Hippocampal formation (tissue), 2 donors: ENCODE measurements around the gene RAPGEF6.
A peak's percentile ranks its signal among the peaks of the same experiment; 100 is the strongest.
"Not testable (repeated sequence)": the region's sequence is repeated elsewhere in the genome, so short reads cannot be mapped to it uniquely, and the experiment has no call there.

Experiments
- DNase-seq, 2 donors: peaks; one replicate each; lab custom pipeline; 2025; lab: John Stamatoyannopoulos, UW

RAPGEF6 gene

DNA sequence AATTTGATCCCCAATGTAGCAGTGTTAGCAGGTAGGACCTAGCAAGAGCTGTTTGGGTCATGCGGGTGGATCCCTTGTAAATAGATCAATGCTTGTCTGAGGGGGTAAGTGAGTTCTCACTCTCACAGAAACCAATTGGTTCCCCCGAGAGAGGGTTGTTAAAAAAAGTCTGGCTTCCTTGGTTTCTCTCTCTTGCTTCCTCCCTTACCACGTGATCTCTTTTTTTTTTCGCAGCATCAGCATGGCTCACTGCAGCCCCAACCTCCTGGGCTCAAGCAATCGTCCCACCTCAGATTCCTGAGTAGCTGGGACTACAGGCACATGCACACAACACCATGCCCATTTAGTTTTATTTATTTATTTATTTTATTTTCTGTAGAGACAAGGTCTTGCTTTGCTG lies 26.4 kb downstream of the RAPGEF6 start:
- DNase-seq, result no peak

DNA sequence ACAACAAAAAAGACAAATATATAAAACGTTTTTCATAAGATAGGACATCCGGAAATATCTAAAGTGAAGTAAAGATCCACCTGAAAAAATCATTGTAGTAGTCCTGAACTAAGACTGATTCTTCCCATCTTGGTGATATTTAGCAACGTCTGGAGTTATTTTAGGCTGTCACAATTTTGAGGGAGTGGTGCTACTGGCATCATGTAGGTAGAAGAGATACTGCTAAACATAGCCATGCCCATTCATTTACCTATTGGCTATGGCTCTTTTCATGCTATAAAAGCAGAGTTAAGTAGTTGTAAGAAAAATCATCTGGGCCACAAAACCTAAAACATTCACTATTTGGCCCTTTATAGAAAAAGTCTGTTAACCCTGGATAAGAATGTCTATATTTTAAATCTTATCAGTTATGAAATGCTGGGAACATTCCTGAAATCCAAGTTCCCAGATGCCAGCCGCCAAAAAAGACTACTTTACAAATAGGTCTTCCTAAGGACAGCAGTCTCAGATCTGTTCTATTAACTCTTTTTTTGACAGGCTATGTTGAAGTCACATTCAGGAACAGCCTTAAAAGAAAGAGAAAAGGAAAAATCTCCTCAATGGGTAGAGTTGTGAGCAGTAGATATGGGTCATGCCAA lies 27.0 kb downstream of the RAPGEF6 start:
- no peak for DNase-seq

- DNase-seq, result no peak
Observed at GRCh38 chr5:131607418-131607817, 27.6 kb downstream of the RAPGEF6 start.

DNA sequence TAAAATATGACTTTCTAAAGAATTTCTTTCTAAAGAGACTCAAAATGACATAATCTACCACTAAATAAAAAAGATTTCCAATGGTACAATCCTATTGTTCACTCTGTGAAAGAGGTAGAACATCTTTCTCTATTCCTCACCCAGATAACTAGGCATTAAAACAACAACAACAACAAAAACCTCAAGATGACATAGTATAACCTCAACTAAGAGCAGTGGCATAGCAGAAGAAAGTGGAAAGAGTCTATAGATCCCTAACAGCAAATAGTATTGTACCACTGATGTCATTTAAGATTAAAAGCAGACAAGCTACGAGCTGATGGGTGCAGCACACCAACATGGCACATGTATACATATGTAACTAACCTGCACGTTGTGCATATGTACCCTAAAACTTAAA lies 29.9 kb downstream of the RAPGEF6 start:
- no peak for DNase-seq

DNA sequence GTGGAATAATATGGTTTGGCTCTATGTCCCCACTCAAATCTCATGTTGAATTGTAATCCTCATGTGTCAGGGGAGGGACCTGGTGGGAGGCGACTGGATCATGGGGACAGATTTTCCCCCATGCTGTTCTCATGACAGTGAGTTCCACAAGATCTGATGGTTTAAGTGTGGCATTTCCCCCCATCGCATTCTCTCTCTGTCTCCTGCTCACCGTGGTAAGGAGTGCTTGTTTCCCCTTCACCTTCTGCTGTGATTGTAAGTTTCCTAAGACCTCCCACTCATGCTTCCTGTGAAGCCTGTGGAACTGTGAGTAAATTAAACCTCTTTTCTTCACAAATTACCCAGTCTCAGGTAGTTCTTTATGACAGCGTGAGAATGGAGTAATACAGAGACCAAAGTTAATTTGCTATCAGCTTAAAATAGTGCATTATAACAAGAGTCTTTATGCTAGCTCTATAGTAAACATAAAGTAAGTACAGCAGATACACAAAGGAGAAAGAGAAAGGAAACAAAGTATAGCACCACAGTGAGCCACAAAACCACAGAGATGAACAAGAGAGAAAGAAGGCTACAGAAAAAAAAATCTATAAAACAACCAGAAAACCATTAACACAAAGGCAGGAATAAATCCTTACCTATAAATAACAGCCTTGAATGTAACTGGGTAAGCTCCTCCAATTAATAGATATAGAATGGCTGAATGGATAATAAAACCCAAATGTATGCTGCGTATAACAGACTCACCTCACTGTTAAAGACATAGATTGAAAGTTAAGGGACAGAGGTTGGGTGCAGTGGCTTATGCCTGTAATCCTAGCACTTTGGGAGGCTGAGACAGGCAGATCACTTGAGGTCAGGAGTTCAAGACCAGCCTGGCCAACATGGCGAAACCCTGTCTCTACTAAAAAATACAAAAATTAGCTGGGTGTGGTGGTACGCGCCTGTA lies 39.7 kb downstream of the RAPGEF6 start:
- no peak for DNase-seq

- no peak for DNase-seq
Observed at GRCh38 chr5:131593921-131594320, 41.1 kb downstream of the RAPGEF6 start.

- DNase-seq, result not testable (repeated sequence)
Observed at GRCh38 chr5:131593436-131593835, 41.6 kb downstream of the RAPGEF6 start.

GRCh38 chr5:131589510-131590348 lies 45.3 kb downstream of the RAPGEF6 start:
- peak; percentile 25 to 76 for DNase-seq

DNA sequence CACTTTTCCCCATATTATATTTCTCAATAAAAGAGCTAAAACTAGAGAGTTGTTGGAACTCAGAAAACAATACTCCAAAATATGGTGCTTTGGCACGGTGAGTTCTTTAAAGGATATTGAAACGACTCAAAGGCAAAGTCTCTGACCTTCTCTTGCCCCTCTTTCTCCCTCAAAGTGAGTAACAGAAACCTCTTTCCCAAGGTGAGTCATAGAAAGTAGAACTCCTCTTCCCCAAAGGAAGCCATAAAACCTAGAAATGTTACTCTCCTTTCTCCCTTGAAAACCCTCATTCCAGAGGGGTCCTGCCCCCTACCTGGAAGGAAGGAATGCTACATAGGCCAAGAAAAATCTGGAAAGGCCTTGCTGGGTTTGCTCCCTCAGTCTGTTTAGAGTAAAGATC lies 47.5 kb downstream of the RAPGEF6 start:
- DNase-seq, result no peak

DNA sequence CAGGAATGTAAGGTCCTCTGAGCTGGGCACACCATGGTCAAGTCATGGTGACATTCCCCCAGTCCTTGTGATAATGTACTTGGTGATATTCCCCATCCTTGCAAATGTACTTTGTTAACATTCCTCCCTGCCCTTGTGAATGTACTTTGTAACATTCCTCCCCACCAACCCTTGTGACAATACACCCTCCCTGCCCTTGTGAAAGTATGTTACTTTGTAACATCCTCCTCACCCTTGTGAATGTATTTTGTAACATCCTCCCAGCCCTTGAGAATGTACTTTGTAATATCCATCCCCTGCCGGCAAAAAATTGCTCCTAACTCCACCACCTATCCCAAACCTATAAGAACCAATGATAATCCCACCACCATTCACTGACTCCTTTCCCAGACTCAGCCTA lies 53.3 kb downstream of the RAPGEF6 start:
- DNase-seq, result no peak

GRCh38 chr5:131579917-131580671 lies 54.9 kb downstream of the RAPGEF6 start:
- DNase-seq, result no peak

- no peak for DNase-seq
Observed at GRCh38 chr5:131575660-131576227, 59.3 kb downstream of the RAPGEF6 start.

DNA sequence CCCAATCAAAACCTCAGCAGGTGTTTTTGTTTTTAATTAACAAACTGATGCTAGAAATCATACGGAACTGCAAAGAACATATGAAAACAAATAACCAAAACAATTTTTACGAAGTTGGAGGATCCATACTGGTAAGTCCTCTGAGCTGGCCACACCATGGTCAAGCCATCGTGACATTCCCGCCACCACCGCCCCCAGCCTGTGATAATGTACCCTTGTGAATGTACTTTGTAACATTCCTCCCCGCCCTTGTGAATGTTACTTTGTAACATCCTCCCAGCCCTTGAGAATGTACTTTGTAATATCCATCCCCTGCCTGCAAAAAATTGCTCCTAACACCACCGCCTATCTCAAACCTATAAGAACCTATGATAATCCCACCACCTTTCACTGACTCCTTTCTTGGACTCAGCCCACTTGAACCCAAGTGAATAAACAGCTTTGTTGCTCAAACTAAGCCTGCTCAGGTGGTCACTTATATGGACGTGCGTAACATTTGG lies 63.3 kb downstream of the RAPGEF6 start:
- DNase-seq, result no peak

GRCh38 chr5:131570757-131571156 lies 64.3 kb downstream of the RAPGEF6 start:
- no peak for DNase-seq

DNA sequence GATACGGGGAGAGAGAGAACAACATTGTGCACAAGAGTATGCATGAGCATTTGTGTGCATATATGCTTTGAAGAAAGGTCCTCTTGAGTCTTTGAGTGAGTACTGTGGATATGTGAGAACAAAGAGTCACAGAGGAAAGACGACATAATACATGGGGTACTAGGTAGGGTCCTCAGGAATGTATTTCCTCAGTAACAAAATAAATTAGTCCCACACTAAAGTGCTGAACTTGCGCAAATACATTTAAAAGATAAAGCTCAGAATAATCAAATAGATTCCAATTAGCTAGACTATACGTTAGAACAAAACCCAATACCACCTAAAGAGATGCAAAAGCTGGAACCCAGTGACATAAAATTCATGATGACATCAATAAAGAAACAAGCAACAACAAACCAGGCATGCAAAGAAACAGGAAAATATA lies 70.8 kb downstream of the RAPGEF6 start:
- DNase-seq, result no peak

GRCh38 chr5:131563434-131564228 lies 71.4 kb downstream of the RAPGEF6 start:
- DNase-seq, result no peak

- DNase-seq, result no peak
Observed at GRCh38 chr5:131550606-131551005, 84.4 kb downstream of the RAPGEF6 start.

DNA sequence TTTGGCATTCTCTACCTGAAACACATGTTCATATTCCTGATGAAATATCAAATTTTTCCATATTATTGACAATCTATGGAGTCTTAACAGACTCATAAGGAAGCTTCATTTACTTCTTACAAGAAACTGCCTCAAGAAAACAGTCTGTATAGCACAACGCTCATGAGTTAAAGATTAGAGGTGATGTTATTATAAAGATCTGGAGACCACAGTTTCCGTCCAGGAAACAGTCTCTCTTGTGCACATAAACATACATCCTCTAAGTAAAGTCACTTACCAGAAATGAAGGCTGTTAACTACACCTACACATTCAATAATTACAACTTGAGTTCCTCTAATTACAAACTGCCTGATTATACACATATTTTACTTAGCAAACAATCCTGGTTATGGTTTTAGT lies 86.9 kb downstream of the RAPGEF6 start:
- DNase-seq, result no peak

DNA sequence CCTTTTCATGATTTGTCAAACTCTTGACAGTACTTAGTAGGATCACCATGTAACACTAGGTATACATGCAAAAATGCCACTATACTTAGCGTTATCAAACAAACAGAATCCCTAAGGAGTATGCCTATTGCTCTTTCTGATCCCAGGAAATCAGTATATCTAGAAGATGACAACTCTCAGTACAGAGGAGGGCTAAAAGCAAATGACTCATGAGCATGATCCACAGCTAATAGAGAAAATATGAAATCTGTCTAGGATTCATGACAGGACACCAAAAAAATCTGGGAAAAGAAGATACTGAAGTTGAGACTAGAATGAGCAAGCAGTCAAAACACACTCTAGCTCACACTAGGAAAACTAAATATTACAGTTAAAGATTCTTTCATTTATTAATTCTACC lies 89.2 kb downstream of the RAPGEF6 start:
- DNase-seq, result no peak

DNA sequence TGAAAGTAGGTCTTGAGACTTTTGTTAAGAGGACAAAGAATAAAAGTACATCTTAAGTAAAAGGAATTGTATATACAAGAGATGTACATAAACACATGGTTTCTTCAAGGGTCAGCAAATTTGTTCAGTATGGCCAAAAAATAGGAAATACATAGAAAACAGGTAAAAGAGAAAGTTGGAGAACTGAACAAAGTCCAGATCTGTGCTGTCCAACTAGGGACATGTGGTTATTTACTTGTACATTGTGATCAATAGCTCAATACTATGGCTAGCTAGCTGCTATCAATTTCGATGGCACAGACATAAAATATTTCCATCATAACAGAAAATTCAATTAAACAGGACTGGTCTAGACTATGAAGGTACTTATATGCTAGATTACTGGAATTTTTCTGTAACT lies 92.3 kb downstream of the RAPGEF6 start:
- no peak for DNase-seq
